Prostate gland (tissue), 2 donors: Measurements from ENCODE around the gene YRDC. TPM values are rescaled to one million over a fixed set of nuclear protein-coding genes. Genes with fewer than 3 reads are reported as not detected.

Experiments used
- DNase-seq: peaks from one replicate; pipeline ENCODE4 v3.0.0-alpha.2; 2019; ENCODE audit warnings: low spot score
- H3K27ac ChIP-seq, 2 donors: fragments of 200-600 bp; sonication (generic); 2 replicates each; pipeline ENCODE4 v1.5.1; 2017 to 2019
- H3K27me3 ChIP-seq: fragments of 200-600 bp; sonication (generic); replicated peaks from 2 replicates; pipeline ENCODE4 v1.5.1; 2019; ENCODE audit not compliant: insufficient read depth
- H3K36me3 ChIP-seq, 2 donors: fragments of 200-600 bp; sonication (generic); 1 replicate in 1 of 2; 2 replicates in 1 of 2; pipeline versions ENCODE4 v1.5.1 to v1.8.1; 2017 to 2019
- H3K4me1 ChIP-seq: fragments of 200-600 bp; sonication (generic); replicated peaks from 2 replicates; pipeline ENCODE4 v1.5.1; 2019
- H3K4me3 ChIP-seq, 2 donors: fragments of 200-600 bp; sonication (generic); 2 replicates each; pipeline ENCODE4 v1.5.1; 2017 to 2019
- H3K9me3 ChIP-seq: fragments of 200-600 bp; sonication (generic); 2 replicates; pipeline ENCODE4 v1.5.1; 2017
- POLR2A ChIP-seq: fragments of 450-650 bp; IDR thresholded peaks from one replicate; pipeline ENCODE4 v1.6.1; 2016; ENCODE audit warnings: antibody characterized with exemption, mild to moderate bottlenecking
- POLR2AphosphoS5 ChIP-seq: sonication (generic); formaldehyde crosslinking; IDR thresholded peaks from one replicate; pipeline ENCODE4 v1.6.1; 2017; ENCODE audit warnings: antibody characterized with exemption
- WGBS: methylation state at CpG from one replicate; pipeline ENCODE4 v1.1.5; 2018; 5-methylcytosine and 5-hydroxymethylcytosine counted together
- intact Hi-C: fragments of 100-400 bp; cut with DNase I; formaldehyde crosslinking; loops from one replicate; pipeline ENCODE4 v1.14.2; 2022
- total RNA-seq, 2 donors: library from RNA; depleted of rRNA; stranded (reverse); fragments of >200 nt; gene quantifications; one replicate each; pipeline ENCODE4 v1.1.0, GENCODE V29; 2016
- TF ChIP-seq, protein P1 (sequence below), 4 experiments: fragments of 200-600 bp in 2 of 4; fragments of 450-650 bp in 2 of 4; sonication (generic) in 2 of 4; IDR thresholded peaks; 1 replicate in 3 of 4; 2 replicates in 1 of 4; pipeline ENCODE4 v1.5.1; 2016 to 2019; ENCODE audit warnings: antibody characterized with exemption in 4 of 4, mild to moderate bottlenecking in 2 of 4, moderate library complexity in 2 of 4

Gene YRDC
- total RNA-seq, 2 donors from 2014 or later: 23.7 to 33.5 TPM

DNA sequence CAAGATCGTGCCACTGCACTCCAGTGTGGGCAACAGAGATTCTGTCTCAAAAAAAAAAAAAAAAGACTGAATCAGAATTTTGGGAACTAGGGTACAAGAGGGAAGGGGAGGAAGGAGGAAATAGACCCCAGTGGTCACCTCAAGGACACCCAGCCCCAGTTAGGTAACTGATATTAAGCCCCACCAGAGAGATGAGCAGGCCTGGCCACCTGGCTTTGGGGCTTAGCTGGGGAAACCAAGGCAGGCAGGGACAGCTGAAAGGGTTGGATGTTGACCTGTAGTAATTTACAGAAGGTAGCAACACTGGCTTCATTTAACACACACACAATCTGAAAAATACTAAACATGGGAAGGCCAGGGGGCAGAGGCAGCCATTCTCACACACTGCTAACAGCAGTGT is 5.6 kb downstream of the YRDC start:
- Histone ChIP-seq H3K4me3 (no peak overlapping the region), H3K27ac (no peak overlapping the region), H3K27me3 (no peaks in the 10 kb centered on the region), H3K36me3 (peaks cover 0 to 23% of the 10 kb centered on the region in 2 donors), H3K4me1 (peaks cover 8% of the 10 kb centered on the region), H3K9me3 (no peaks in the 10 kb centered on the region)
- TF ChIP-seq, protein P1, sequence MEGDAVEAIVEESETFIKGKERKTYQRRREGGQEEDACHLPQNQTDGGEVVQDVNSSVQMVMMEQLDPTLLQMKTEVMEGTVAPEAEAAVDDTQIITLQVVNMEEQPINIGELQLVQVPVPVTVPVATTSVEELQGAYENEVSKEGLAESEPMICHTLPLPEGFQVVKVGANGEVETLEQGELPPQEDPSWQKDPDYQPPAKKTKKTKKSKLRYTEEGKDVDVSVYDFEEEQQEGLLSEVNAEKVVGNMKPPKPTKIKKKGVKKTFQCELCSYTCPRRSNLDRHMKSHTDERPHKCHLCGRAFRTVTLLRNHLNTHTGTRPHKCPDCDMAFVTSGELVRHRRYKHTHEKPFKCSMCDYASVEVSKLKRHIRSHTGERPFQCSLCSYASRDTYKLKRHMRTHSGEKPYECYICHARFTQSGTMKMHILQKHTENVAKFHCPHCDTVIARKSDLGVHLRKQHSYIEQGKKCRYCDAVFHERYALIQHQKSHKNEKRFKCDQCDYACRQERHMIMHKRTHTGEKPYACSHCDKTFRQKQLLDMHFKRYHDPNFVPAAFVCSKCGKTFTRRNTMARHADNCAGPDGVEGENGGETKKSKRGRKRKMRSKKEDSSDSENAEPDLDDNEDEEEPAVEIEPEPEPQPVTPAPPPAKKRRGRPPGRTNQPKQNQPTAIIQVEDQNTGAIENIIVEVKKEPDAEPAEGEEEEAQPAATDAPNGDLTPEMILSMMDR (IDR thresholded peaks at IDR 0.05): no peak
- TF ChIP-seq POLR2AphosphoS5 (no peak), POLR2A (no peak)
- DNase-seq: no peak
- intact Hi-C loops: loop anchor here (10.0 kb wide), 2 partner anchors 208 to 248 kb away; partner anchors contain the start of genes DNALI1, GNL2 and SNIP1
- WGBS: 94% methylated on average over 1 of the region's 1 CpG

DNA sequence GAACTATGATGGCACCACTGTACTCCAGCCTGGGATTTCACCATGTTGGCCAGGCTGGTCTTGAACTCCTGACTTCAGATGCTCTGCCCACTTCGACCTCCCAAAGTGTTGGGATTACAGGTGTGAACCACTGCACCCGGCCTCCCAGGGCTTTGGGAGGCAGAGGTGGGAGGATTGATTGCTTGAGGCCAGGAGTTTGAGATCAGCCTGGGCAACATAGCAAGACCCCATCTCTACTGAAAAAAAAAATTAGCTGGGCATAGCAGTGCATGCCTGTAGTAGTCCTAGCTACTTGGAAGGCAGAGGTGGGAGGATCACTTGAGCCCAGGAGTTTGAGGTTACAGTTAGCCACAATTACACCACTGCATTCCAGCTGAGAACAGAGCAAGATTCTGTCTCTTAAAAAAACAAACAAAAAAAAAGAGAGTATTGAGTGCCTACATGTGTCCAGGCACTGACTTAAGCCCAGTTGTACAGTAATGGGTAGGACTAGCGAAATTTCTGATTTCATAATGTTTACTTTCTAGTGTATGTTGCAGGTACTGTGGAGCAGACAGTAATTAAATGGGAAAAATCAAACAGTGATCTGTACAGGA is 10.2 kb downstream of the YRDC start:
- TF ChIP-seq POLR2AphosphoS5 (no peak), POLR2A (no peak)
- TF ChIP-seq, protein P1 (IDR thresholded peaks at IDR 0.05): no peak
- no peak overlapping the region for H3K27ac ChIP-seq
- no peaks in the 10 kb centered on the region for H3K27me3 ChIP-seq
- no peaks in the 10 kb centered on the region for H3K9me3 ChIP-seq
- WGBS: 95% methylated on average over 3 of the region's 3 CpGs
- H3K36me3 ChIP-seq: peaks cover 0 to 5% of the 10 kb centered on the region in 2 donors
- intact Hi-C loops: no loop called here
- H3K4me3 ChIP-seq: no peak overlapping the region
- H3K4me1 ChIP-seq: peaks cover 3% of the 10 kb centered on the region
- DNase-seq: no peak

DNA sequence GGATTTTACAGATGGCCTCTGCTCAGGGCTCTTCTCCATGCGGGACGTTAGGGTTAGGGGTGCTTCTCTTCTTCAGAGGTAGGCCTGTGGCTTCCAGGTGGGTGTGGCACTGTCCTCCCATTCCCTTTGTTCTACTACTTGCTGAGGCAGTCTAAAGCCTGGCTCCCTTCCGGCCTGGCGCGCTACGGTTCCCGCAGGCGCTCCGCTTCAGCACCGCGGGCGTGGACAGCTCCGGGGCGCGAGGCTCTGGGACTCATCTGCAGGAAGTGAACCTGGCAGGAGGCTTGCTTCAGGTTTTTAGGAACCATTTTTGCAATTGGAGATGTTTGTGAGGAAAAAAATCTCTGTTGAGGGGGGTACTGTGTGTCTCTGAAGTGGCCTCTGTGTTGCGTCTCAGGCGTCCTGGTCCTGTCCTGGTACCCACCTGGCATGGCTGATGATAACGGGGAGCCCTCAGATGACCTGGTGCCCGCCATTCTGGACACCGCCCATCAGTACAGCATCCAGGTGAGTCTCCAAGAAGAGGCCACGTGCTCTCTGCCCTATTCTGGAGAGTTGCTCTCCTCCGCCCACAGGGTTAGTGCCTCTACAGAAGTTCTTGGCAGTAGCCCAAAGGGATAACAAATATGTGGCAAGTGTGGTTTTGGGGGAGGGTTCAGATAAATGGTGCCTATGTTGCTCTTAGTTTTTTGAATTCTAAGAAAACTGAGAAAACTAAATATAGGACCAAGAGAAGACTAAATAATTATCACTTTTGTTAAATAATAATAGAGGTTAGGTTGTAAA is 12.5 kb downstream of the YRDC start:
- H3K36me3 ChIP-seq: no peaks in the 10 kb centered on the region
- H3K27ac ChIP-seq: no peak overlapping the region
- WGBS: 26% methylated on average over 22 of the region's 22 CpGs
- TF ChIP-seq, protein P1 (IDR thresholded peaks at IDR 0.05): no peak
- no peak for TF ChIP-seq POLR2A
- peak; percentile 29 for TF ChIP-seq POLR2AphosphoS5
- peaks cover 3% of the 10 kb centered on the region for H3K4me1 ChIP-seq
- intact Hi-C loops: no loop called here
- no peaks in the 10 kb centered on the region for H3K27me3 ChIP-seq
- no peak overlapping the region for H3K4me3 ChIP-seq
- H3K9me3 ChIP-seq: no peaks in the 10 kb centered on the region
- peak; percentile 41 for DNase-seq

DNA sequence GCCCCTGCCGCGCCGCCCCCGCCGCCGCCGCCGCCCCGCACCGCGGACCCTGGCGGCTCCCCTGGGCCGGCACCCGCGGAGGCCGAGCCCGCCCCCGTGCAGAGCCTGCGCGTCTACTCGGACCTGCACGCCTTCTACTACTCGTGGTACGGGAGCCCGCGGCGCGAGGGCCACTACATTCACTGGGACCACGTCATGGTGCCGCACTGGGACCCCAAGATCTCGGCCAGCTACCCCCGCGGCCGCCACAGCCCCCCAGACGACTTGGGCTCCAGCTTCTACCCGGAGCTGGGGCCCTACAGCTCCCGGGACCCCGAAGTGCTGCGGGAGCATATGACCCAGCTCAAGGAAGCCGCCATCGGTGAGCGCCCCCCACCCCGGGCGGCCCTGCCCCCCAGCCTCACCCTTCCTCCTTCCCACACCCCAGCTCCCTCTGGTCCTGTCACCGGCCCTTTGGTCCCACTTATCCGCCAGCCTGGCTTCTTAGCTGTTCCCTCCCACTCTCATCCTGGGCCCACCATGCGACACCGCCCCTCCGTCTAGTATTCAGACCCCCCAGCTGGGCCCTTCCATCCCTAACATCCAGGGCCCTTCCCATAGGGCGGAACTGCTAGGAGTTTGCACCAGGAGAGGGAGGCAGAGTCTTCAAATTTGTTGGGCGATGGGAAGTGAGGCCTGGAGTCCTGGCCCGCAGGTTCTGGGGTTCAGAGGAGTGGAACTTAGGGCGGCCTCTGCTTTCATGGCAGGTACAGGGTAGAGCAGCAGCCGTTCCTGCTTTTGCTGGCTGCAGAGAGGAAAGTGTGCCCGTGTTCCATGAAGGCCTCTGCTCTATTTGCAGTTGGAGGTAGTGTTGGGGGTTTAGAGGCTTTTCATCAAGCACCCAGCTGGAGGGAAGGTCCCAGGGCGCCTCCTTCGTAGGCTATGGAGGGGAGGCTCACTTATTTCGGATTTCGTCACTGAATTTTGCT is 13.4 kb downstream of the YRDC start:
- TF ChIP-seq, protein P1 (IDR thresholded peaks at IDR 0.05): no peak
- no peak for TF ChIP-seq POLR2AphosphoS5
- no peak for TF ChIP-seq POLR2A

More for the DNA sequence above, 13.4 kb downstream of the YRDC start:
- WGBS: 15% methylated on average over 46 of the region's 59 CpGs
- H3K27ac ChIP-seq: no peak overlapping the region
- intact Hi-C loops: no loop called here
- no peak for DNase-seq
- no peaks in the 10 kb centered on the region for H3K9me3 ChIP-seq
- H3K36me3 ChIP-seq: no peaks in the 10 kb centered on the region
- H3K4me1 ChIP-seq: peaks cover 3% of the 10 kb centered on the region
- peak overlapping the region; percentile 40 to 54 for H3K4me3 ChIP-seq
- no peaks in the 10 kb centered on the region for H3K27me3 ChIP-seq
